ENCODE data around the gene DVL1. TPM values are rescaled to one million over a fixed set of nuclear protein-coding genes. Genes with fewer than 3 reads are reported as not detected.

DVL1 gene
- total and polyA plus RNA-seq, 2 of the 13 experiments (the other 11 are each of a cell fraction or from before 2014, with no cell fraction given): 30.8 to 60.4 TPM

- no peak for ATAC-seq
- no peak overlapping the region for H3K4me3 ChIP-seq (replicated peaks in 1 of 3; ENCODE audit: insufficient read depth in 1 of 3, low read depth in 2 of 3, low read length in 3 of 3)
- no peaks in the 10 kb centered on the region for H3K27me3 ChIP-seq (ENCODE audit: control insufficient read depth in 1 of 2, insufficient read depth in 2 of 2, low read length in 2 of 2)
- H3K27ac ChIP-seq (ENCODE audit: extremely low read length, insufficient read depth, low read length): no peak overlapping the region
- H3K9me3 ChIP-seq (ENCODE audit: low read length): no peaks in the 10 kb centered on the region
- FAIRE-seq: no peak
- H3K9ac ChIP-seq (ENCODE audit: insufficient read depth, low read depth, low read length): no peak overlapping the region
- CTCF ChIA-PET (ENCODE audit: low intra/inter-chr PET ratio, low total read pairs): interaction anchor here (1.5 kb wide), 1 partner anchor 171 kb away, joined by 4 read pairs; no protein-coding TSS in a partner anchor
- no peaks in the 10 kb centered on the region; a peak in 1 of 5 replicates for H3K36me3 ChIP-seq (replicated peaks in 1 of 2; ENCODE audit: control insufficient read depth in 1 of 2, insufficient read depth in 2 of 2, low read length in 2 of 2)
- no peak overlapping the region for H3K4me2 ChIP-seq (ENCODE audit: low read depth, low read length)
- peaks cover 4% of the 10 kb centered on the region for H3K4me1 ChIP-seq (ENCODE audit: insufficient read depth, low read length)
- POLR2A ChIA-PET: interaction anchor here (1.0 to 1.2 kb wide), 2 partner anchors 11 to 168 kb away, joined by 5 to 6 read pairs; no protein-coding TSS in a partner anchor
- no TSS peak for BruUV-seq (replicated peaks)
- H4K20me1 ChIP-seq (ENCODE audit: insufficient read depth, low read length): no peaks in the 10 kb centered on the region
- no peak overlapping the region for H2AFZ ChIP-seq (ENCODE audit: low read length)
- 96% methylated on average over 4 of the region's 9 CpGs for WGBS (ENCODE audit: low lambda C conversion rate)
- in situ Hi-C loops (cut with HindIII; ENCODE audit: extremely low pct_ligation_motif_present, low pct_unique_long_range_greater_than_20kb): no loop called here
- no peak for DNase-seq (ENCODE audit: low spot score)
- intact Hi-C loops (cut with micrococcal nuclease; ENCODE audit: unreplicated experiment): loop anchor here (5.0 kb wide), 1 partner anchor 170 kb away; no protein-coding TSS in a partner anchor
- no peaks in the 10 kb centered on the region for H3K79me2 ChIP-seq (ENCODE audit: insufficient read depth, low read length)
- TF ChIP-seq CREM (IDR thresholded peaks at IDR 0.05) (no peak), CREM (CRISPR knock-in tag; IDR thresholded peaks at IDR 0.05) (no peak), AKAP8 (CRISPR knock-in tag; IDR thresholded peaks at IDR 0.05) (no peak), KMT2A (CRISPR knock-in tag; IDR thresholded peaks at IDR 0.05) (no peak), RORA (CRISPR knock-in tag; IDR thresholded peaks at IDR 0.05) (no peak), HMG20A (CRISPR knock-in tag; IDR thresholded peaks at IDR 0.05; ENCODE audit: borderline replicate concordance) (no peak), FOSL1 (CRISPR knock-in tag; IDR thresholded peaks at IDR 0.05; ENCODE audit: borderline replicate concordance) (no peak), SNAPC5 (CRISPR knock-in tag; IDR thresholded peaks at IDR 0.05; ENCODE audit: borderline replicate concordance) (no peak), KLF11 (CRISPR knock-in tag; IDR thresholded peaks at IDR 0.05) (no peak), UBTF (CRISPR knock-in tag; IDR thresholded peaks at IDR 0.05) (no peak), ZKSCAN1 (IDR thresholded peaks at IDR 0.05; ENCODE audit: low read length) (no peak), MED13 (CRISPR knock-in tag; IDR thresholded peaks at IDR 0.05) (no peak), RFX5 (IDR thresholded peaks at IDR 0.05; ENCODE audit: low read depth, low read length) (no peak), TIGD3 (CRISPR knock-in tag; IDR thresholded peaks at IDR 0.05; ENCODE audit: borderline replicate concordance) (no peak), HNRNPL (IDR thresholded peaks at IDR 0.05; ENCODE audit: low read depth, low read length) (no peak), ZHX2 (IDR thresholded peaks at IDR 0.05; ENCODE audit: low read depth) (no peak), ZHX2 (CRISPR knock-in tag; IDR thresholded peaks at IDR 0.05; ENCODE audit: borderline replicate concordance) (no peak), PHF21A (CRISPR knock-in tag; IDR thresholded peaks at IDR 0.05) (no peak)
Observed at GRCh38 chr1:1292442-1292779, 56.8 kb downstream of the DVL1 start.

Data from HepG2 (cell line).